ENCODE data around the gene KCNS1.
"Not testable (repeated sequence)": the region's sequence is repeated elsewhere in the genome, so short reads cannot be mapped to it uniquely, and the experiment has no call there.

Gene KCNS1, protein sequence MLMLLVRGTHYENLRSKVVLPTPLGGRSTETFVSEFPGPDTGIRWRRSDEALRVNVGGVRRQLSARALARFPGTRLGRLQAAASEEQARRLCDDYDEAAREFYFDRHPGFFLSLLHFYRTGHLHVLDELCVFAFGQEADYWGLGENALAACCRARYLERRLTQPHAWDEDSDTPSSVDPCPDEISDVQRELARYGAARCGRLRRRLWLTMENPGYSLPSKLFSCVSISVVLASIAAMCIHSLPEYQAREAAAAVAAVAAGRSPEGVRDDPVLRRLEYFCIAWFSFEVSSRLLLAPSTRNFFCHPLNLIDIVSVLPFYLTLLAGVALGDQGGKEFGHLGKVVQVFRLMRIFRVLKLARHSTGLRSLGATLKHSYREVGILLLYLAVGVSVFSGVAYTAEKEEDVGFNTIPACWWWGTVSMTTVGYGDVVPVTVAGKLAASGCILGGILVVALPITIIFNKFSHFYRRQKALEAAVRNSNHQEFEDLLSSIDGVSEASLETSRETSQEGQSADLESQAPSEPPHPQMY

DNA sequence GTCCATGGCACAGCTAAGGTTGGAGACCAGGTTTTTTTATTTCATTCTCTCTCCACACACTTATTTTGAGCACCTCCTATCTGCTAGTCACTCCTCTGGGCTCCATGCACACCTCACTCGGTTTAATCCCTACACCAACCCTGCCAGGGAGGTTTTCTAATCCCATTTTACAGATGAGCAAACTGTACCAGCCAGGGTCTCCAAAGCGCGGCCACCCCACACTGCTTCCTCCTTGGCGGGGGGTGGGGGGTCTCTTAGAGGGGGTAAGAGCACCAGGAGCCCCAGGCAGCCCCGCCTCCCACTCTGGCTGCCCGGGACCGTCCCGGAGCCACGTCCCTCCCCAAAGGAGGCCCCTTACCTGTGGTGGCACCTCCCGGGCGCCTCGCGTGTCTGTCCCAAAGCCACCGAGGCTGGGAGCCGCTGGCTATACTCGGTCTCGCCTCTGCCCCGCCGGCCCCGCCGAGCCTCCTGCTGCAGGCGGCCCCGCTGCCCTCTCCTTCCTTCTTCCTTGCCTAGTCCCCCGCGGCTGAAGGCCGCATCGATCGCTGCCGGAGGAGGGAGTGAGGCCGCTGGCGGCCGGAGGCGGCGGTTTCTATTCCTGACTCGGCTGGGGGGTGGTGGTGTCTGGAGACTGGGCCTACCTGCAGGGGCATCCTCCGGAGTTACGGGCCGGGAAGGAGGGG is at the start of gene KCNS1:
KCNS1 (minus strand) TSS at position 565 of the 683 bp plus-strand sequence. CDS start 1,891 bp downstream, outside the sequence.
- peak; percentile 33 for DNase-seq (ENCODE audit: low read depth, low spot score)
- Histone ChIP-seq H3K27ac (ENCODE audit: low read length) (no peak within 1 kb of the TSS), H3K36me3 (ENCODE audit: control insufficient read depth, insufficient read depth, low read length) (no peaks in the 10 kb centered on the region), H3K4me1 (ENCODE audit: control insufficient read depth, insufficient read depth, low read length) (peaks cover 6% of the 10 kb centered on the region), H3K9me3 (ENCODE audit: control insufficient read depth, insufficient read depth, low read length) (no peaks in the 10 kb centered on the region), H3K27me3 (ENCODE audit: control insufficient read depth, insufficient read depth, low read length) (no peaks in the 10 kb centered on the region), H3K4me3 (ENCODE audit: low read length) (peak within 1 kb of the TSS; percentile 25; the same call in 1 of the 2 replicates)
- WGBS (ENCODE audit: insufficient coverage, insufficient read length), result no CpG with 5 or more reads among the region's 38 CpGs

GRCh38 chr20:45149062-45149461 is 48.1 kb upstream of the KCNS1 start:
- no CpG with 5 or more reads among the region's 3 CpGs for WGBS (ENCODE audit: insufficient coverage, insufficient read length)
- Histone ChIP-seq H3K27ac (ENCODE audit: low read length) (no peak overlapping the region), H3K27me3 (ENCODE audit: control insufficient read depth, insufficient read depth, low read length) (no peaks in the 10 kb centered on the region; the same call in 1 of the 2 replicates), H3K36me3 (ENCODE audit: control insufficient read depth, insufficient read depth, low read length) (no peaks in the 10 kb centered on the region), H3K4me1 (ENCODE audit: control insufficient read depth, insufficient read depth, low read length) (no peaks in the 10 kb centered on the region; the same call in 1 of the 2 replicates), H3K4me3 (ENCODE audit: low read length) (no peak overlapping the region), H3K9me3 (ENCODE audit: control insufficient read depth, insufficient read depth, low read length) (no peaks in the 10 kb centered on the region)
- no peak for DNase-seq (ENCODE audit: low read depth, low spot score)

- Histone ChIP-seq H3K4me1 (ENCODE audit: control insufficient read depth, insufficient read depth, low read length) (no peaks in the 10 kb centered on the region), H3K36me3 (ENCODE audit: control insufficient read depth, insufficient read depth, low read length) (no peaks in the 10 kb centered on the region), H3K27me3 (ENCODE audit: control insufficient read depth, insufficient read depth, low read length) (no peaks in the 10 kb centered on the region; the same call in 1 of the 2 replicates), H3K27ac (ENCODE audit: low read length) (no peak overlapping the region), H3K4me3 (ENCODE audit: low read length) (no peak overlapping the region), H3K9me3 (ENCODE audit: control insufficient read depth, insufficient read depth, low read length) (no peaks in the 10 kb centered on the region)
- no CpG with 5 or more reads among the region's 4 CpGs for WGBS (ENCODE audit: insufficient coverage, insufficient read length)
- DNase-seq (ENCODE audit: low read depth, low spot score), result no peak
These were observed 39.9 kb upstream of the KCNS1 start for GRCh38 chr20:45140836-45141235.

DNA sequence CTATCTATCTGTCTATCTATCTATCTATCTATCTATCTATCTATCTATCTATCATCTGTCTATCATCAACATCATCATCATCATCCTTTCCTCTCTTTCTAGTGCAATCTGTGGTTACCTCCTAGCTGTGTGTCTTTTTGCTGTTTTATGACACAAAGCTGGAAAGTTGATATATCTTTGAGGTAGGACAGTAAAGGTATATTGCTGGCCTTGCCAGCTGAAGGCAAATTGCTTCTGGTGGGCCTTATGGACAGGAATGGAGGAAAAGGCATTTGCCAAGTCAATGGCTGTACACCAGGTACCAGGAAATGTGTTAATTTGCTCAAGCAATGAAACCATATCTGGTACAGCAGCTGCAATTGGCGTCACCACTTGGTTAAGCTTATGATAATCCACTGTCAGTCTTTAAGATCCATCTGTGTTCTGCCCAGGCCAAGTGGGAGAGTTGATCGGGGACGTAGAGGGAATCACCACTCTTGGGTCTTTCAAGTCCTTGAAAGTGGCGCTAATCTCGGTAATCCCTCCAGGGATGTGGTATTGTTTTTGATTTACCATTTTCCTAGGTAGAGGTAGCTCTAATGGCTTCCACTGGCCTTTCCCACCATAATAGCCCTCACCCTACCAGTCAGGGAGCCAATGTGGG is 38.9 kb upstream of the KCNS1 start:
- no CpG with 5 or more reads among the region's 5 CpGs for WGBS (ENCODE audit: insufficient coverage, insufficient read length)
- H3K36me3 ChIP-seq (ENCODE audit: control insufficient read depth, insufficient read depth, low read length); H3K27me3 ChIP-seq (ENCODE audit: control insufficient read depth, insufficient read depth, low read length); H3K4me3 ChIP-seq (ENCODE audit: low read length); DNase-seq (ENCODE audit: low read depth, low spot score); H3K4me1 ChIP-seq (ENCODE audit: control insufficient read depth, insufficient read depth, low read length); H3K27ac ChIP-seq (ENCODE audit: low read length); H3K9me3 ChIP-seq (ENCODE audit: control insufficient read depth, insufficient read depth, low read length): not testable (repeated sequence)

DNA sequence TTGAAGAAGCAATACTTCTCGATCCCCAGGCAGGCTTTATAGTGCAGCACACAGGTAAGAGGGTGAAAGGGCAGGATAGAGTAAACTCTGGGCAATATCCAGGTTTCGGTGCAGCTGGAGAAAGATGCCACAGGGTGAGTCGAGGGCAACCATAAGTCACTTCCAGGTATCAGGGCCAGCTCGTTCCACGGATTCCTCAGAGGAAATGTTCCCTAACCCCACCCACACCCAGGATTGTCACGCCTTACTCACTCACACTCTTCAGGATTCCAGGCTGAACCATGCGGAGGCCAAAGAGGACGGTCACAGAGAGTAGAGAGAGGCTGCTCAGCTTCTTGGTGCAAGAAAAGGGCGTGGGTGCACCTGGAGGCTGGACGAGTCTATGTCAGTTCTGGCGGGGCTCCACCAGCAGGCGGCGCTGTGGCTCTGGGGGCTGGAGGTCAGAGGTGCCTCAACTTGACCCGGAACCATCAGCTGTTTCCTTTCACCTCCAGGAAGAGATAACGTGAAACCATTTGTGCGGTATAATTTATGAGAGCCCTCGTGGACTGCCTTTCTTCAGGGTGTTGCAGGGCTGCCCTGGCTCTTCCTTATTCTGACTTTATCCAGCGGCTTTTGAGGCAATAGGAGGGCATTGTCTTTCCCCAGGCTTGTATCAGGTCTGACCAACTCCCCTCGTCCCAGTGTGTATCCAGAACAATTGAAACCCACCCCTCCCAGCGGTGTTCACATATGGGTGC is 37.8 kb upstream of the KCNS1 start:
- H3K27me3 ChIP-seq (ENCODE audit: control insufficient read depth, insufficient read depth, low read length), result no peaks in the 10 kb centered on the region
- DNase-seq (ENCODE audit: low read depth, low spot score), result peak; percentile 52
- H3K4me3 ChIP-seq (ENCODE audit: low read length), result no peak overlapping the region
- H3K4me1 ChIP-seq (ENCODE audit: control insufficient read depth, insufficient read depth, low read length), result no peaks in the 10 kb centered on the region
- H3K9me3 ChIP-seq (ENCODE audit: control insufficient read depth, insufficient read depth, low read length), result no peaks in the 10 kb centered on the region
- WGBS (ENCODE audit: insufficient coverage, insufficient read length), result no CpG with 5 or more reads among the region's 20 CpGs
- no peak overlapping the region for H3K27ac ChIP-seq (ENCODE audit: low read length)
- H3K36me3 ChIP-seq (ENCODE audit: control insufficient read depth, insufficient read depth, low read length), result no peaks in the 10 kb centered on the region

DNA sequence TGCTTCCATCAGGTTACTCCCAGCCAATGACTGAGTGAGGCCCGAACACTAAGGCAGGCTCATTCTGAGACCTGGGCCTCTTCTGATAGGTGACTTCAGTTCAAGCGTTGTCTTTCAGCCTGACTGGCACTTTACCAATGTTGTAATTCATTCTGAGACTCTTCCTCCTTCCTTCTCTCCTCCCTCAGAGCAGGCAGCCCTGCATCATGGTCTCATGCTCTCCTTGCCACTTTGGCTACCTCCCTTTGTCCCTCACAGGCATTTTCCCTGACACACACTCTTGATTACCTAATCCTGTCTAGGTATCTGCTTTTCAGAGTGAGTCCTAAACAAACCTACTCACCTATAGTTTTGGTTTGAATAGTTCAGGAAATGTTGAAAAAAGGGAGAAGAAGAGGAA is 36.0 kb upstream of the KCNS1 start:
- WGBS (ENCODE audit: insufficient coverage, insufficient read length), result no CpG with 5 or more reads among the region's 2 CpGs
- Histone ChIP-seq H3K4me1 (ENCODE audit: control insufficient read depth, insufficient read depth, low read length) (no peaks in the 10 kb centered on the region), H3K27me3 (ENCODE audit: control insufficient read depth, insufficient read depth, low read length) (no peaks in the 10 kb centered on the region), H3K9me3 (ENCODE audit: control insufficient read depth, insufficient read depth, low read length) (no peaks in the 10 kb centered on the region), H3K36me3 (ENCODE audit: control insufficient read depth, insufficient read depth, low read length) (no peaks in the 10 kb centered on the region), H3K4me3 (ENCODE audit: low read length) (no peak overlapping the region), H3K27ac (ENCODE audit: low read length) (no peak overlapping the region)
- no peak for DNase-seq (ENCODE audit: low read depth, low spot score)

- no peaks in the 10 kb centered on the region for H3K9me3 ChIP-seq (ENCODE audit: control insufficient read depth, insufficient read depth, low read length)
- H3K4me3 ChIP-seq (ENCODE audit: low read length), result no peak overlapping the region
- WGBS (ENCODE audit: insufficient coverage, insufficient read length), result no CpG with 5 or more reads among the region's 2 CpGs
- no peaks in the 10 kb centered on the region for H3K27me3 ChIP-seq (ENCODE audit: control insufficient read depth, insufficient read depth, low read length)
- H3K36me3 ChIP-seq (ENCODE audit: control insufficient read depth, insufficient read depth, low read length), result no peaks in the 10 kb centered on the region
- H3K27ac ChIP-seq (ENCODE audit: low read length), result no peak overlapping the region
- DNase-seq (ENCODE audit: low read depth, low spot score), result no peak
- no peaks in the 10 kb centered on the region for H3K4me1 ChIP-seq (ENCODE audit: control insufficient read depth, insufficient read depth, low read length)
These were observed 27.2 kb upstream of the KCNS1 start for GRCh38 chr20:45128099-45128498.

DNA sequence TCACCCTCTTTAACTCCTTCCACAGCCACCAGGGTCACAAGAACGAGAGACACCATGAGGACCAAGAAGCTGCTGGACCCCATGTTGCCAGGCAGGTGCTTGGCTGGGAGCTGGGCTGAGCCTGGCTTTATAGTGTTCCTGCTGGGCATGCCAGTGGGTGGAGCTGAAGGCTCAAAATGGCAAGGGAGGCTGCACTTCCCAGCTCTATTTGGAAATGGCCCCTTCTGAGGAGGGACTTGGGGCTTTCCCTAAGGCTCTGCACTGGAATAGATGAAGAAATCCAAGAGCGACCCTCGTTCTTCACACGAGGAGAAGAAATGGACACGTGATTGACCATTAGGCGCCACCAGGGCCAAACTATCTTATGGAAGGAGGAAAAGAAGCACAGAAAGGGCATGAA is 23.4 kb upstream of the KCNS1 start, which contains the start of gene WFDC12:
WFDC12 (minus strand) TSS at position 101 of the 400 bp plus-strand sequence; CDS start at position 83, 18 bp downstream.
- no peak for DNase-seq (ENCODE audit: low read depth, low spot score)
- Histone ChIP-seq H3K4me1 (ENCODE audit: control insufficient read depth, insufficient read depth, low read length) (no peaks in the 10 kb centered on the region), H3K9me3 (ENCODE audit: control insufficient read depth, insufficient read depth, low read length) (no peaks in the 10 kb centered on the region), H3K27me3 (ENCODE audit: control insufficient read depth, insufficient read depth, low read length) (no peaks in the 10 kb centered on the region), H3K36me3 (ENCODE audit: control insufficient read depth, insufficient read depth, low read length) (no peaks in the 10 kb centered on the region), H3K4me3 (ENCODE audit: low read length) (no peak within 1 kb of the TSS), H3K27ac (ENCODE audit: low read length) (no peak within 1 kb of the TSS)
- WGBS (ENCODE audit: insufficient coverage, insufficient read length), result no CpG with 5 or more reads among the region's 6 CpGs

- Histone ChIP-seq H3K4me1 (ENCODE audit: control insufficient read depth, insufficient read depth, low read length) (no peaks in the 10 kb centered on the region), H3K9me3 (ENCODE audit: control insufficient read depth, insufficient read depth, low read length) (no peaks in the 10 kb centered on the region), H3K27ac (ENCODE audit: low read length) (no peak overlapping the region), H3K36me3 (ENCODE audit: control insufficient read depth, insufficient read depth, low read length) (no peaks in the 10 kb centered on the region), H3K4me3 (ENCODE audit: low read length) (no peak overlapping the region), H3K27me3 (ENCODE audit: control insufficient read depth, insufficient read depth, low read length) (no peaks in the 10 kb centered on the region)
- no CpG with 5 or more reads among the region's 2 CpGs for WGBS (ENCODE audit: insufficient coverage, insufficient read length)
- DNase-seq (ENCODE audit: low read depth, low spot score), result no peak
These were observed 20.5 kb upstream of the KCNS1 start for GRCh38 chr20:45121388-45121787.
